Fibroblast of skin of left biceps (primary cell): Measurements from ENCODE around the gene SSC5D.
"Not testable (repeated sequence)": the region's sequence is repeated elsewhere in the genome, so short reads cannot be mapped to it uniquely, and the experiment has no call there.

ENCODE experiments used
- DNase-seq, 2 experiments: peaks; one replicate each; pipeline ENCODE4 v3.0.0-alpha.2; 2013; ENCODE audit warnings: low read depth in 2 of 2

SSC5D gene

DNA sequence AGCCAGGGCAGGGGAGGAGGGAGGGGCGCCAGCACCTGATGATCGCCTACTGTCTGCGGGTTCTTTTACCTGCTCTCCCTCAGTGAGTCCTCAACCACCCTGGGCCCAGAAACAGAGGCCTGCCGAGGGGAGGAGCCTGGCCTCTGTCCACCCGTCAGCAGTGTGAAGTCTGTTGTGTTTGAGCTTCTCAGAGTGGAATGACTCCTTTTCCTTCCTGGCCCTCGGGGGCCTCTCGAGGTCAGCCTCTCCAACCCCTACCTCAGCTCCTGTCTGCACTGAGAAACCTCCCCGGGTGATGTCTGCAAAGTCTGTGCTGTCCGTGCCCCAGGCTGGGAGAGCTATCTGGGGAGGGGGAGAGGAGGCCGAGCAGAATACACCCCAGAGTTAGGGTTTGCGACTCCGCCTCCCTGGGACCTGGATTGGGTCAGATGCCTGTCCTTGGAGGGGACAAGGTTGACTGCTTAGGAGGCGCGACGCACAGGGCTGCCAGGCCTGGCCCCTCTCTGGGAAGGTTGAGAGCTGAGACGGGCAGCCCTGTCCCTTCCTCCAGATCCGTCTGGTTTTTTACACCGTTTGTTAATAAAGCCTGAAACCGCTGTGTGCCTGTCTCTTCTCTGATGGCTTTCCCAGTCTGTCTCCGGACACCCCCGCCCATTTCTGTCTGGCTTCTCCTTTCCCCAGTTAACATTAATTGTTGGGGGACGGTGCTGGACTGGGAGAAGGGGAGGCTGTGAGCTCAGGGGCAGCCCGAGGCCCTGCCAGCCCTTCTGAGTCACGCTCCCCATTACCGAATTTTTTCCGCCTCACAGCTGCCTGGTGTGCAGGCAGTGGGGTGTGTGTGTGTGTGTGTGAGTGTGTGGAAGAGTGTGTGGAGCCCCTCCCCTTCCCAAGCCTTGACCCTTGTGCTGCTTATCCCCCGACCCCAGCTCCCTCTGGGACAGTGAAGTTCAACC, 989 bp upstream of the SSC5D start:
- peak; percentile 87 to 90 for DNase-seq

DNA sequence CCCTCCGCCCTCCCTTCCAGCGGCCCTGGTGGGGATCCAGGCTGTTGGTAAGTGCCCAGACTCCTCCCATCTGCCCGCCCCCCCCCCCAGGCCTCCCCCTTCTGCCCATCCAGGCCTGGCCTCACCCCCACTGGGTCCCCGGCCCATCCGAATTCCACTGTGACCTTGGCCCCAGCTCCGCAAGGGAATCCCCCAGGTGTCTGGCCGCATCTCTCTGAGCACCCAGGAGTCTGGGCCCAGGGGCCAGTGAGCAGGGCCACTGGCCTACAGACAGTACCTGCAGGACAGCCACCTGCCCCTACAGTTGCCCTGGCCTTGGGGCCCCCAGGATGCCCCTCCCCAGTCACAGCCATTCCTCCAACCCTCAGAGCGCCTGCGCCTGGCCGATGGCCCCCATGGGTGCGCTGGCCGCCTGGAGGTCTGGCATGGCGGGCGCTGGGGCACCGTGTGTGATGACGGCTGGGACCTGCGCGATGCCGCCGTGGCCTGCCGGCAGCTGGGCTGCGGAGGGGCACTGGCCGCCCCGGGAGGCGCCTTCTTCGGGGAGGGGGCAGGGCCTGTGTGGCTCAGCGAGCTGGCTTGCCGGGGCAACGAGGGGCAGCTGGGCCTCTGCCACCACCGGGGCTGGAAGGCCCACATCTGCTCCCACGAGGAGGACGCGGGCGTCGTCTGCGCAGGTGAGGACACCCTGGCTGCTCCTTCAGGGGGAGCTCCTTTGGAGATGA, 912 bp downstream of the SSC5D start:
- DNase-seq = no peak

DNA sequence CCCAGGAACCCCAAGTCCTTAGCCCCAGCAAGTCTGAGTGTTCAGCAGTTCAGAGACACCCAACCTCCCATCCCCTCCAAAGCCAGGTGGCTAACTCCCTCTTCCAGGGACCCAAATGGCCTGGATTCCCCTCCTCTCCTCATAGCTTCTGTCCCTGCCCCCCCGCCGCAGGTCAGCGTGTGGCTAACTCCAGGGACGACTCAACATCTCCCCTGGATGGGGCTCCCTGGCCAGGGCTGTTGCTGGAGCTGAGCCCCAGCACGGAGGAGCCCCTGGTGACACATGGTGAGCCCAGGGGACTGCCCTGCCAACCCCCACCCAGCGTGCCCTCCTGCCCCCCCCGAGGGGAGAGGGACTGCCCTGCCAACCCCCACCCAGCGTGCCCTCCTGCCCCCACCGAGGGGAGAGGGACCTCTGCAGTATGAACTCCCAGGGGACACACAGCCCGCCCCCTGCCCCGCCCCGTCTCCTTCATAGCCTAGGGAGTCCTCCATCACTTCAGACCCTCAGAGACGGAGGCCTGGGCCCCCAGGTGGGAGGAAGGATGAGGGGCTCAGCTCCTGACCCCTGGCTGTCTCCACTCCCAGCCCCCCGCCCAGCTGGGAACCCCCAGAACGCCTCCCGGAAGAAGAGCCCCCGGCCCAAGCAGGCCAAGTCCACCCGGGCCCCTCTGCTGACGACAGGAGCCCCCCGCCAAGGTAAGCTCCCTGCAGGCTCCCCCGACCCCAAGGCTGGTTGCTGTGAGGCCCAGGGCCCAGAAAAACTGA, 1.7 kb downstream of the SSC5D start:
- DNase-seq = no peak

DNA sequence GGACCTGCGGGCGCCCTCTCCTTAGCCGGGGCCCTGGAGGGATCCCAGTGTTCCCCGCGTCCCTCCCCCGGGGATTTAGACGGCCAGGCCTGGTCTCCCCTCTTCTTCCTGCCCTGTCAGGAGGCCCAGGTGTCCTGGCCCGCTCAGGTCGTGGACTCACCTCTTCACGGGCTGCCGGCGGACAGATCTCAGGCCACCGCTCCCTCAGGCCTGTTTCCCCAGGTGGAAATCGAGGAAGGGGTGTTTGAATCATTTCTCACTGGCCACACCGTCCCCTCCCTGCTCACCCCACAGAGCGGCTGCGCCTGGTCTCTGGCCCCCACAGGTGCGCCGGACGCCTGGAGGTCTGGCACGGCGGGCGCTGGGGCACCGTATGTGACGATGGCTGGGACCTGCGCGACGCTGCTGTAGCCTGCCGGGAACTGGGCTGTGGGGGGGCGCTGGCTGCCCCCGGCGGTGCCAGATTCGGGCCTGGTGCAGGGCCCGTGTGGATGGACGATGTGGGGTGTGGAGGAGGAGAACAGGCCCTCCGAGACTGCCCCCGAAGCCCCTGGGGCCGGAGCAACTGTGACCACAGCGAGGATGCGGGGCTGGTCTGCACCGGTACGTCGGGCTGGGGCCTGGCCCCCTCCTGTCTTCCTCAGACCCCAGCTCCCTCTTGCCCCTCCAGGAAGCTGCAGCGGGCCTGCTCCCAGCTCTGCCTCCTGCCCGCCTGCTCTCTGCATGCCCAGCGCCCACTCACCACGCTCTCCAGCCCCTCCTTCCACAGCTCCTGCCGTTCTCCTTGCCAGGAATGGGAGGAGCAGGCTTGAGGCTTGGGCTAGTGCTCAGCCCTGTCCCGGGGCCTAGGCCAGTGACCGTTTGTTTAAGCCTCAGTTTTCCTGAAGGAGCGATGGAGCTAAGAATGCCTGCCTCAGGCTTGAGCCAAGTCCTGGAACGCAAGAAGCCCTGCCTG, 2.5 kb downstream of the SSC5D start:
- DNase-seq = no peak

DNA sequence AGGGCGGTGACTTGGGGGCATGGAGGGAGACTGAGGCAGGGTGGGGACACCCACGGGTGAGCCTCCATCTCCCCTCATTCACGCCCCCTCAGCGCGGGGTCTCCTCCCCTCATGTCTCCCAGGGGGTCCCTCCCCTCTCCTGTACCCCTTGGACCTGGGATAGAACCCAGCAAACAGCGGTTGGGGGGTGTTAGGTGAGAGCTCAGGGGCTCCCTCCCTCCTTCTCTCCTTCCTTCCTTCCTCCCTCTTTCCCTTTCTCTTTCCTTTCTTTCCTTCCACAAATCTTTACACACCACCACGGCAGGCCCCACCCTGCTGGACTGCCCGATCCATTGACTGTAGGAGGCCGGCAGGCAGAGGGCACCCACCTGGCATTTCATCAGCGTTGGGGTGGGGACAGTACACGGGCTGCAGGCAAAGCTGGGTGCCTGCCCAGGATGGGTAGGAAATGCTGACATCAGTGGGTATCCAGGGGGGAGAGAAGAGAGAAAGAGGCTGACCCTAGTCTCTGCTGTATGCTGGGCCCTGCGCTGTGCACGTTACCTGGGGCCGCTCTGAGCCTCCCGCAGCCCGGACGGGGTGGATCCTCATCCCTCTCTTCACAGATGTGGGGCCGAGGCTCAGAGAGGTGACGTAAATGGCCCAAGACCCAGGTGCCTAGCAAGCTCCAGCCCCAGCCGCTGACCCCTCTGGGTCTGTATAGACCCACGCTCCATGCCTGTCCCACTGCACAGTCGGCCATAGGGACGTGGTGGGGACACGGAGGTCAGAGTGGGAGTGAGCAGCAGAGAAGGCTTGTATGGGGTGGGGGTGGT, 3.5 kb downstream of the SSC5D start:
- no peak for DNase-seq

DNA sequence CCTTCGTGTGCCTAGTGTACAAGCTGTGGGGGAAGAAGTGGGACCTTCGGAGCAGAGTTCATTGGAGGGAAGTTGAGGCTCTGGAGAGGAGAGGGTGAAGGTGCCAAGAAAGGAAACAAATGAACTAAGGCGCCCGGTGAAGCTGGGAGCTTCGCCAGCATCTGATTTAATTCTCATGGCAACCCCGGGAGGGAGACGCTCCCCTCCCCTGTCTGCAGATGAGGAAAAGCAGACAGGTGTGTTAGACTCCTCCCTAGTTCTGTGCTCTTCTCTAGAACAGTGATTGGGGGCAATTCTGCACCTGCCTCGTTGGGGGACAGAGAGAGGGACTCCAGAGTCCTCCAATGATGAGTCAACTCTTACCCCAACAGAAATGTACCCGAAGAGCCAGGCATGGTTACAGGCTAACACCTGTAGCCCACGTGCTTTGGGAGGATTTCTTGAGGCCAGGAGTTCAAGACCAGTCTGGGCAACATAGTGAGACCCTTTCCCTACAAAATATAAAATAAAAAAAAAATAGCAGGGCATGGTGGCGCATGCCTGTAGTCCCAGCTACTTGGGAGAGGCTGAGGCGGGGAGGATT, 4.2 kb downstream of the SSC5D start:
- DNase-seq = no peak

DNA sequence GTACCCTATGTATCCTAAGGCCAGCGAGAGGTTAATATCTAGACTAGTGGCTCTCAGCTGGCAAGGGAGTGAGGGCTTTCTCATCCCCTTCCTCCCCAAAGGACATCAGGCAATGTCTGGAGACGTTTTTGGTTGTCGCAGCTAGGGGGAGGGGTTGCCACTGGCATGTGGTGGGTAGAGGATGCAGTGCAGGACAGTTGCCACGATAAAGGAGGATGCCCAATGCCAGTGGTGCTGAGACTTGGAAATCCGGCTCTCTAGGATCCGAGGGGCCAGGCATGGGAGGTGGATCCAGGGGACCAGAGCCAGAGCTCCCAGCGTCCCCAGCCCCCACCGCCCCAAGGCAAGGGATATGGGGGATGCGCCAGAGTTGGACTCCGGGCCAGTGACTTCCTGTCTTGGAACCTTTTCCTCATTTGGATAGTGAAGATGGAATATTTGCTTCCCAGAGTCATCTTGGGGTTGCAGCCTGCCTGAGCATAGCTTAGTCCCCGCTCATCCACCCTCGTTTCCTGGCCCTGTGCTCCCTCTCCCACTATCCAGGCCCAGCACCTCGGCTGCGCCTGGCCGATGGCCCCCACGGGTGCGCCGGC, 4.9 kb downstream of the SSC5D start:
- DNase-seq = no peak

DNA sequence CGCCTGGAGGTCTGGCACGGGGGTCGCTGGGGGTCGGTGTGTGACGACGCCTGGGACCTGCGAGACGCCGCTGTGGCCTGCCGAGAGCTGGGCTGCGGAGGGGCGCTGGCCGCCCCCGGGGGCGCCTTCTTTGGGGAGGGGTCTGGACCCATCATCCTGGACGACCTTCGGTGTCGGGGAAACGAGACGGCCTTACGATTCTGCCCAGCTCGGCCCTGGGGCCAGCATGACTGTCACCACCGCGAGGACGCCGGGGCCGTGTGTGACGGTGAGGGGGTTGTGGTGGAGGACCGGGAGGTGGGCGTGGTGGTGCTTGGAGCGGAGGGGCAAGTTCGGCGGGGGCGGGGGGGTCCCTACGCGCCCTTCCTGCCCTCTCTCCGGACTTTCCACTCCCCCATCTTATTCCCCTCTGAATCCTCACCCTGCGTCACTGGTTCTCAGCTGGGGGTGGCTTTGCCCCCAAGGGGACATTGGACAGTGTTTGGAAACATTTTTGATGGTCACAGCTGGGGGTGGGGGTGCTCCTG, 5.5 kb downstream of the SSC5D start:
- DNase-seq = no peak

DNA sequence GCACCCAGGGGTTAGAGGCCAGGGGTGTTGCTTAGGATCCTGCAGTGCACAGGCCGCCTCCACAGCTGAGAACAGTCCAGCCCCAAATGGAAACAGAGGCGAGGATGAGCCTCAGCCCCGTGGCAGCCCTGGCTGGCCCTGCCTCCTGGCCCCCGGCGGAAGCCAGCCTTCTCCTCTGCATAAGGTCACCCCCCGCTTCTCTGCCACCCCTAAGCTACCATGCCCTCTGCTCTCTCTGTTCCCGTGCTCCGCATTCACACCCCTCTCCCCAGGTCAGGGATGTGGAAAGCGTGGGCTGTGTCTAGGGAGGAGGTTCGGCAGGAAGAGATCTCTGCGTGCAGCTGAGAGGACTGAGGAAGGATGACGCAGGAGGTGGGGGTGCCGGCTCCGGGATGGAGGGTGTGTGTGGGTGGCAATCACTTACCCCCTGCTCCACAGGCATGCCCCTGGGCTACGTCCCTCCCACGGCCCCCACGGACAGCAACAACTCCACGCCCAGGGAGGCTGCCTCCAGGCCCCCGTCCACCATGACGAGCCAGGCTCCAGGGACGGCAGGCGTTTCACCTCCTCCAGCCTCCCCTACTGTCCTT, 6.0 kb downstream of the SSC5D start:
- no peak for DNase-seq

DNA sequence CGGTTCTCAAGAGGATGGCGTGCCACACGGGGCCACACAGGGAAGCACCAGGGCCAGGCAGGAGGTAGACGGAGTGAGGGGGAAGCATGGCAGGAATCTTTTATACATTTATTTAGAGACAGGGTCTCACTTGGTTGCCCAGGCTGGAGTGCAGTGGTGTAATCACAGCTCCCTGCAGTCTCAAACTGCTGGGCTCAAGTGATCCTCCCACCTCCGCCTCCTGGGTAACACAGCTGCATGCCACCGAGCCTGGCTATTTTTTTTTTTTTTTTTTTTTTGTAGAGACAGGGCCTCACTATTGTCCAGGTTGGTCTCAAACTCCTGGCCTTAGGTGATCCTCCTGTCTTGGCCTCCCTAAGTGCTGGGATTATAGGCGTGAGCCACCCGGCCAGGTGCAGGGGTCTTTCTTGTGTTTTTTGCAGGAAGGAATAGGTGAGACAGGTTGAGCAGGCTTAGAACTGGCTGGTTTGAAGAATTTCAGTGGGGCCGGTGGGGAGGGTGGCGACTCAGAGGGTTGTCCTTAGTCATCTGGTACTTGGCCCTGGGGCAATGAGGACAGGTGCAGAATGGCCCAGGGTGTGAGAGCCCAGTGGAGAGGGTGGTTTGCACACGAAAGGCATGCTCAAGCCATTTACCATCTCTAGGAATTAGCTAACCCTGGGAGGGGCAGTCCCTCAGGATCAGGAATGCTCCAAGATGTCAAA, 7.6 kb downstream of the SSC5D start:
- DNase-seq = no peak

DNA sequence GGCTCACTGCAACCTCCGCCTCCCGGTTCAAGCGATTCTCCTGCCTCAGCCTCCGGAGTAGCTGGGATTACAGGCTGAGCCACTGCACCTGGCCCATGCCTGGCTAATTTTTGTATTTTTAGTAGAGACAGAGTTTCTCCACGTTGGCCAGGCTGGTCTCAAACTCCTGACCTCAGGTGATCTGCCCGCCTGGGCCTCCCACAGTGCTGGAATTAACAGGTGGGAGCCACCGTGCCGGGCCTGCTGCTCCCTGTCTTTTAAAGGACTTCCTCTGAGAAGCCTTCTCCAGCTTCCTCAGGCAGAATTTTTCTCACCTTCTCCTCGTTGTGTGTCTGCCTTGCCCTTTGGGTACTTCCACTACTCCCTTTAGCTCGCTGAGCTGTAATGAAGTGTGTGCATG, 8.6 kb downstream of the SSC5D start:
- DNase-seq = not testable (repeated sequence)

DNA sequence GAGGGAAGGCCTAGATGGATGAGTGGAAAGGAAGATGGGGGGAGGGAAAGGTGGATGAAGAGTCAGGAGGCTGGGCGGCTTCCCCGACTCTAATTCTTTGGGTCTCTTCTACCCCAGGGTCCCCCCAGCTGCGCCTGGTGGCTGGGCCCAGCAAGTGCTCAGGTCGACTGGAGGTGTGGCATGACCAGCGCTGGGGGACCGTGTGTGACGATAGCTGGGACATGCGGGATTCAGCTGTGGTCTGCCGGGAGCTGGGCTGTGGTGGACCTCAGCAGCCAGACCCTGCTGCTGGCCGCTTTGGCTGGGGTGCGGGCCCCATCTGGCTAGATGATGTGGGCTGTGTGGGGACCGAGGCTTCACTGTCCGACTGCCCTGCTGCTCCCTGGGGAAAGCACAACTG, 9.5 kb downstream of the SSC5D start:
- no peak for DNase-seq

DNA sequence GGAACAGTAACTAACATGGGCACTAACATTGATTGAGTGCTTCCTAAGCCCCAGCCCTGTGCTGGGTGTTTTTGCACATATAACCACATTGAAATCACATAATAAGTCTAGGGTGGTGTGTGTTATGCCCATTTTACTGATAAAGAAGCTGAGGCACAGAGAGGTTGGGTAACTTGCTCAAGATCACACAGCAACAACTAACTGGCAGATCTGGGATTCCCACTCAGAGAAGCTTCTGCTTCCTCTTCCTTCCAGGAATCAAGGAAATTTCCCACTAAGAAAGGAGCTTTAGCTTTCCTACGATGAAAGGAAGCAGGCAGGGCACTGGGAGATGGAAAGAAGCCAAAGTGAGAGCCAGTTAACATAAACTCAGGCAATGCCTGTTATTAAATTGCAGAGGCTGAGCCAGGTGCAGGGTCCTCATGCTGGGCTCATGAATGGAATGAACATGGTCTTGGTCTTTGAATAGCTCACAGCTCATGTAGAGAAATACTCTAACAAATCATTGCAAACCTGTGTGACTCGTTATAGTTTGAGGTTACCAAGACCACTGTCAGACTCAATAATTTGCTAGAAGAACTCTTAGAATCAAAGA, 10.1 kb downstream of the SSC5D start:
- no peak for DNase-seq

DNA sequence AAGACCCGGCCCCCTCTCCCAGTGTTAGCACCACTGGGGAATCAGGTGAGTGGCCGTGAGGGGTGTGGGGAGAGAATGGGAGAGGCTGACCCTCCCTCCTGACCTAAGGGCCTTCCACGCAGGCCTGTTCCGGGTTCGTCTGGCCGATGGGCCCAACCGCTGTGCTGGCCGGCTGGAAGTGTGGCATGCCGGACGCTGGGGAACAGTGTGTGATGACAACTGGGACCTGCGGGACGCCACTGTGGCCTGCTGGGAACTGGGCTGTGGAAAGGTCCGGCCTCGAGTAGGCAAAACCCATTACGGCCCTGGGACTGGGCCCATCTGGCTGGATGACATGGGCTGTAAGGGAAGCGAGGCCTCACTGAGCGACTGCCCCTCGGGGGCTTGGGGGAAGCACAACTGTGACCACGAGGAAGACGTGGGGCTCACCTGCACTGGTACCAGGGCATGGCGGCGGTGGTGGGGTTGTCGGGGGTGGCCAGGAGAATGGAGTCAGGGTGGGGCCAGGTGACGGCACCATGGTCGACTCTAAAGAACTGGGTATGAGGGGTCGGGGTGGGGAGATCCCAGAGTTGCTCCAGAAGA, 12.2 kb downstream of the SSC5D start:
- no peak for DNase-seq

DNA sequence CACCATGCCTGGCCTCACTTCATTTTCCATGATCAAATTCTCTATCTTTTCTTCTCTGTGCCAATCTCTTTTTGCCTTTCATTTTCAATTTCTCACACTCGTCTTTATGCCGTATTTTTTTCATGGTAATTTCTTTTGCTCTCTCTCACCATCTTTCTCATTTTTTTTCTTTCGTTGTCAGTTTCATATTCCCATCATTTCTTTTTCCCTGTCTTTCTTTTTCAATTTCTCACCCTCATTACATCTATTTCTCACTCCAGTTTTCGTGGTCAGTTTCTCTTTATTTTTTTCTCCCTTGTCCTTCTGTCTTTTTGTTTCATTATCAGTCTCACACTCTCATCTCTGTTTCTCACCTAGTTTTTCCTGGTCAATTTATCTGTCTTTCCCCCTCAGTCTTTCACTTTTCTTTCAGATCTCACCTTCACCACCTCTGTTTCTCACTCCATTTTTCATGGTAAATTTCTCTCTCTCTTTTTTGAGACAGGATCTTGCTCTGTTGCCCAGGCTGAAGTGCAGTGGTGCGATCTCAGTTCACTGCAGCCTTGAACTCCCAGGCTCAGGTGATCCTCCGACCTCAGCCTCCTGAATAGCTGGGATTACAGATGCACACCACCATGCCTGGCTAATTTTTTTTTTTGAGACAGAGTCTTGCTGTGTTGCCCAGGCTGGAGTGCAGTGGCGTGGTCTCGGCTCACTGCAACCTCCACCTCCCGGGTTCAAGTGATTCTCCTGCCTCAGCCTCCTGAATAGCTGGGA, 14.1 kb downstream of the SSC5D start:
- DNase-seq = no peak

DNA sequence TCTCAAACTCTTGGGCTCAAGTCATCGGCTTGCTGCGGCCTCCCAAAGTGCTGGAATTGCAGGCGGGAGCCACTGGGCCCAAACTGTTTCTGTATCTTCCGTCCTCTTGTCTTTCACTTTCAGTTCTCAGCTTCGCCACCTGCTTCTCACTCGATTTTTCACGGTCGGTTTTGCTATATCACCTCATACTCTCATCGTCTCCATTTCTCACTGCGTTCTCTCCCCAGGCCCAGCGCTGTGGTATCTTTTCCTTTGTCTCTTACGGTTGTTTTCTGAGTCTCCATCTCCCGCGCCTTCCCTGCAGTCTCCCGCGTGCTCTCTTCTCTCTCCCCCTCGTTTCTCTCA, 14.9 kb downstream of the SSC5D start:
- no peak for DNase-seq
